Measurements from ENCODE around the gene ADD2. TPM values are rescaled to one million over a fixed set of nuclear protein-coding genes. Genes with fewer than 3 reads are reported as not detected.

ADD2 gene
- total RNA-seq, 3 donors from 2014 or later (not counting 1 experiment from before 2014, with no cell fraction given): 0.16 to 1.4 (median 0.40) TPM

DNA sequence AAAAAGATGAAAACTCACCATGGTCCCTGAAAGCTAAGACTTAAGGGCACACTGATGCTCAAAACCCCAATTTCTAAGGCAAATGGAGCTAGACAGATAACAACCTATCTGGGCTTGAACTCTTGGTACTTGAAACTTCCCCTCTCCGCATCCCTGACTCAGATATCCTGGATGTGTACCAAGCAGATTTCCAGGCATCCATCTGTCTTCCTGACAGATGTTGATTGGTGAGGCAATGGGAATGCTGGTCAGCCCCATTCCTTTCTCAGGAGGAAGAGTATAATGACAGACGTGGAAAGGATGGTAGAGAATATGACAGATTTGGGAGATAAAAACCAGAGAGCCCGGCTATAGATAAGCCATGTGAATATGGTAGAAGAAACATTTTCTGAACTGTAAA is 69.2 kb downstream of the ADD2 start:
- TF ChIP-seq, protein P1, sequence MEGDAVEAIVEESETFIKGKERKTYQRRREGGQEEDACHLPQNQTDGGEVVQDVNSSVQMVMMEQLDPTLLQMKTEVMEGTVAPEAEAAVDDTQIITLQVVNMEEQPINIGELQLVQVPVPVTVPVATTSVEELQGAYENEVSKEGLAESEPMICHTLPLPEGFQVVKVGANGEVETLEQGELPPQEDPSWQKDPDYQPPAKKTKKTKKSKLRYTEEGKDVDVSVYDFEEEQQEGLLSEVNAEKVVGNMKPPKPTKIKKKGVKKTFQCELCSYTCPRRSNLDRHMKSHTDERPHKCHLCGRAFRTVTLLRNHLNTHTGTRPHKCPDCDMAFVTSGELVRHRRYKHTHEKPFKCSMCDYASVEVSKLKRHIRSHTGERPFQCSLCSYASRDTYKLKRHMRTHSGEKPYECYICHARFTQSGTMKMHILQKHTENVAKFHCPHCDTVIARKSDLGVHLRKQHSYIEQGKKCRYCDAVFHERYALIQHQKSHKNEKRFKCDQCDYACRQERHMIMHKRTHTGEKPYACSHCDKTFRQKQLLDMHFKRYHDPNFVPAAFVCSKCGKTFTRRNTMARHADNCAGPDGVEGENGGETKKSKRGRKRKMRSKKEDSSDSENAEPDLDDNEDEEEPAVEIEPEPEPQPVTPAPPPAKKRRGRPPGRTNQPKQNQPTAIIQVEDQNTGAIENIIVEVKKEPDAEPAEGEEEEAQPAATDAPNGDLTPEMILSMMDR (IDR thresholded peaks at IDR 0.05): no peak
- Histone ChIP-seq H3K27ac (ENCODE audit: low read length) (no peak overlapping the region), H3K9me3 (ENCODE audit: control insufficient read depth, insufficient read depth, low read length) (no peaks in the 10 kb centered on the region), H3K4me3 (ENCODE audit: low read length) (no peak overlapping the region), H3K36me3 (ENCODE audit: control insufficient read depth, insufficient read depth, low read length) (no peaks in the 10 kb centered on the region), H3K4me1 (ENCODE audit: control insufficient read depth, insufficient read depth, low read length) (no peaks in the 10 kb centered on the region), H3K27me3 (ENCODE audit: control insufficient read depth, insufficient read depth, low read length) (no peaks in the 10 kb centered on the region)
- intact Hi-C loops (cut with micrococcal nuclease): no loop called here
- Mint-ChIP-seq H3K27ac (no peak overlapping the region), H3K9me3 (no peaks in the 10 kb centered on the region), H3K36me3 (no peaks in the 10 kb centered on the region), H3K27me3 (ENCODE audit: low read depth in 2 of 2) (peaks cover 25% of the 10 kb centered on the region in 2 donors), H3K4me3 (no peak overlapping the region), H3K4me1 (no peaks in the 10 kb centered on the region)
- no peak for ATAC-seq
- no peak for DNase-seq
- 98% methylated on average over 3 of the region's 3 CpGs for WGBS (ENCODE audit: insufficient coverage)

DNA sequence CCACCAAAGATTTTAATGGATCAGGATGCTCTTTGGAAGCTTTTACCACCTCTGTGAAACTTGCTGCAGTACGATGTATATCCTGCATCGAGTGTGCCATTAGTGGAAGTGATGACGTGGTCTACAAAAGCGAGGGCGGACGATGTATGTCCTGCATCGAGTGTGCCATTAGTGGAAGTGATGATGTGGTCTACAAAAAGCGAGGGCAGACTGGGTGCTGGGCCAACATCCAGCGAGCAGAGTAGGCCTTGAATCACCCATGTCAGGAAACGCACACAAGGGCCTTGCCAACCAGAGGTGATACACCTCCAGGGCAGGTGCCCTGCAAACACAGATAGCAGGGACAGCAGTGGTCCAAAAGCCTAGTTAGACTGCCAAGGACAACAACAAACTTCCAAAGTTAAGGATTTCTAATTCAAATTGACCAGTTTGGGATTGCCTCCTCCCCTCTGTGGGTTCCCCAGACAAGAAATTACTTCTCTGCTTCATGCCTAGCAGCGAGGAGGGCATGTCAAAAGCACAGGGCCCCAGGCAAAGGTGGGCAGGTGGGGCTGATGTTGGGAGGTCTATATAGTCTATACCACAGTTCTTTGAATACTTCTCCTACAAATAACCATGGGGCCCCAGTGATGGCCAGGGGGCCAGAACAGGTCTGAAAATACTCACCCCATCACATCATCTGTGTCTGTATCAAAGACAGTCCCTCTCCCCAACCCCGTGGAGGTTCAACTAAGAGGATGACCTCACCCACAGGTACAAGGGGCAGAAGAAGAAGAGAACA is 70.2 kb downstream of the ADD2 start:
- Mint-ChIP-seq H3K36me3 (no peaks in the 10 kb centered on the region), H3K4me1 (no peaks in the 10 kb centered on the region), H3K27me3 (ENCODE audit: low read depth in 2 of 2) (peaks cover 25 to 28% of the 10 kb centered on the region in 2 donors), H3K4me3 (no peak overlapping the region), H3K9me3 (no peaks in the 10 kb centered on the region), H3K27ac (no peak overlapping the region)
- intact Hi-C loops (cut with micrococcal nuclease): no loop called here
- ATAC-seq (no peak), DNase-seq (no peak)
- no peaks in the 10 kb centered on the region for H3K9me3 ChIP-seq (ENCODE audit: control insufficient read depth, insufficient read depth, low read length)
- no peaks in the 10 kb centered on the region for H3K4me1 ChIP-seq (ENCODE audit: control insufficient read depth, insufficient read depth, low read length)
- H3K27me3 ChIP-seq (ENCODE audit: control insufficient read depth, insufficient read depth, low read length): no peaks in the 10 kb centered on the region
- no peak overlapping the region for H3K4me3 ChIP-seq (ENCODE audit: low read length)
- 90% methylated on average over 10 of the region's 12 CpGs for WGBS (ENCODE audit: insufficient coverage)
- H3K36me3 ChIP-seq (ENCODE audit: control insufficient read depth, insufficient read depth, low read length): no peaks in the 10 kb centered on the region
- TF ChIP-seq, protein P1 (IDR thresholded peaks at IDR 0.05): no peak
- no peak overlapping the region for H3K27ac ChIP-seq (ENCODE audit: low read length)

DNA sequence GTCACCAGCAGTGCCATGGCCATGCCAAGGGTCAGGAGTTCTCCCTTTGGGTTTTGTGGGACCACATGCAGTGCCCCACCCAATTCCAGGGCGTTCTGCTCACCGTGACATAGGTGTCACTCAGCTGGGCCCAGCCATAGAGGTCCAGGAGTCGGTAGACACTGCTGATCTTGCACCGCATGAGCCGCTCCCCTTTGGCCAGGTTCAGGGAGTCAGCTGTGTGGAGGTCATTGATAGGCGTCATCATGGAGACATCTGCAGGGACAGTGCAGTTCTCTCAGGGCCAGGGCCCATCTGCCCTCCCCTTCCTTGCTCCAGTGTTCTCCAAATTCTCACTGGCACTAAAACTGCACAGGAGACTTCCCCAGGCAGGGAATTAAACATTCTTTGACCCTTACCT is 71.9 kb downstream of the ADD2 start:
- intact Hi-C loops (cut with micrococcal nuclease): no loop called here
- no peak overlapping the region for H3K4me3 ChIP-seq (ENCODE audit: low read length)
- 89% methylated on average over 6 of the region's 6 CpGs for WGBS (ENCODE audit: insufficient coverage)
- no peaks in the 10 kb centered on the region for H3K36me3 ChIP-seq (ENCODE audit: control insufficient read depth, insufficient read depth, low read length)
- Mint-ChIP-seq H3K27ac (no peak overlapping the region), H3K9me3 (no peaks in the 10 kb centered on the region), H3K36me3 (no peaks in the 10 kb centered on the region), H3K4me3 (no peak overlapping the region), H3K4me1 (no peaks in the 10 kb centered on the region), H3K27me3 (ENCODE audit: low read depth in 2 of 2) (peaks cover 25% of the 10 kb centered on the region in 2 donors)
- H3K9me3 ChIP-seq (ENCODE audit: control insufficient read depth, insufficient read depth, low read length): no peaks in the 10 kb centered on the region
- TF ChIP-seq, protein P1 (IDR thresholded peaks at IDR 0.05): no peak
- H3K27me3 ChIP-seq (ENCODE audit: control insufficient read depth, insufficient read depth, low read length): no peaks in the 10 kb centered on the region
- no peak overlapping the region for H3K27ac ChIP-seq (ENCODE audit: low read length)
- no peaks in the 10 kb centered on the region for H3K4me1 ChIP-seq (ENCODE audit: control insufficient read depth, insufficient read depth, low read length)
- DNase-seq: no peak
- no peak for ATAC-seq

DNA sequence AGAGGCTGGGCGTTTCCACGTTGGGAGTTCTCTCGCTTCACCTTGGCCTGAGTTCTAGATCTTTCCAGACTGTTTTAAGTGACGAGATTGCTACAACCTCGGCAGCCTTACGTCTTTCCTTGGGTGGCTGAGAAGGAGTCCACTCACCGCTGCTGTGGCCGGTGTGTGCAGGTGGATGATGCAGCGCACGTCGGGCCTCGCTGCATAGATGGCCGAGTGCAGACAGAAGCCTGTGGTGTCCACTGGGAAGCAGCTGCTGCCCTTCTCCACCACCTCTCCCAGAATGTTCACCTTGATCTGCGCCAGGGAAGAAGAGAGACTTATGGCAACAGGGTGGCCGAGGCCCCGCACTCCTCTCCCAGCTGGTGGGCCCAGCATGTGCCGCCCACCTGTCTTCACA is 75.7 kb downstream of the ADD2 start:
- ATAC-seq (no peak), DNase-seq (no peak)
- Histone ChIP-seq H3K4me1 (ENCODE audit: control insufficient read depth, insufficient read depth, low read length) (no peaks in the 10 kb centered on the region), H3K27ac (ENCODE audit: low read length) (no peak overlapping the region), H3K9me3 (ENCODE audit: control insufficient read depth, insufficient read depth, low read length) (no peaks in the 10 kb centered on the region), H3K27me3 (ENCODE audit: control insufficient read depth, insufficient read depth, low read length) (no peaks in the 10 kb centered on the region), H3K36me3 (ENCODE audit: control insufficient read depth, insufficient read depth, low read length) (no peaks in the 10 kb centered on the region), H3K4me3 (ENCODE audit: low read length) (no peak overlapping the region)
- H3K9me3 Mint-ChIP-seq: no peaks in the 10 kb centered on the region
- TF ChIP-seq, protein P1 (IDR thresholded peaks at IDR 0.05): no peak
- H3K4me3 Mint-ChIP-seq: no peak overlapping the region
- WGBS (ENCODE audit: insufficient coverage): 92% methylated on average over 16 of the region's 17 CpGs
- no peak overlapping the region for H3K27ac Mint-ChIP-seq
- H3K27me3 Mint-ChIP-seq (ENCODE audit: low read depth in 2 of 2): peaks cover 12 to 19% of the 10 kb centered on the region in 2 donors
- H3K36me3 Mint-ChIP-seq: no peaks in the 10 kb centered on the region
- H3K4me1 Mint-ChIP-seq: peaks cover 0 to 2% of the 10 kb centered on the region in 2 donors
- intact Hi-C loops (cut with micrococcal nuclease): no loop called here
